ENCODE data around the gene HLA-DQA2. TPM values are rescaled to one million over a fixed set of nuclear protein-coding genes. Genes with fewer than 3 reads are reported as not detected.
"Not testable (repeated sequence)": the region's sequence is repeated elsewhere in the genome, so short reads cannot be mapped to it uniquely, and the experiment has no call there.

HLA-DQA2 gene
- total RNA-seq, 4 donors from 2014 or later = 2.7 TPM; not detected in 3

DNA sequence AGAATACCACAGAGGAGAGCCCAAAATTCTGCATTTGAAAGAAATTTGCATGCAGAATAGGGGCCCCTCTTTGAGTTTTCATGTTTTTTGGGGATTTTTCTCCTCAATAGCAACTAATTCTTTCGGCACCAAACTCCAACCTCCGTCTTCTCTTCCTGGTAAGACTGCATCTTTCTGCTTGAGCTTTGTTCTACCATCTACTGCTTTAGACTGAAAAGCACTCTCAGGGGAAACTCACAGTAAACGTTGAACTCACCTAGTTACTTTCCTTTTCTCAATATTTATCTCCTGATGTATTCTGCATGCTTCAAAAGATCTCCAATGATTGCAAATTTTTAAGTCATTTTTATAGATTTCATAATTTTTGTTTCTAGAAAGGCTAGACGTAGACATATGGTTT is 37.8 kb upstream of the HLA-DQA2 start:
- Histone ChIP-seq H3K36me3 (no peaks in the 10 kb centered on the region), H3K27me3 (peaks cover 49% of the 10 kb centered on the region), H3K27ac (no peak overlapping the region), H3K4me1 (no peaks in the 10 kb centered on the region), H3K4me3 (no peak overlapping the region), H3K9me3 (no peaks in the 10 kb centered on the region)
- 43 to 68% methylated on average over 4 of the region's 4 CpGs for WGBS, 2 donors (ENCODE audit: low coverage in 1 of 2)
- no peak for TF ChIP-seq EP300 (IDR thresholded peaks at IDR 0.05; ENCODE audit: low read depth)
- TF ChIP-seq POLR2AphosphoS5 (IDR thresholded peaks at IDR 0.05) = no peak
- no peak for TF ChIP-seq POLR2A (IDR thresholded peaks at IDR 0.05)
- TF ChIP-seq, protein P1, sequence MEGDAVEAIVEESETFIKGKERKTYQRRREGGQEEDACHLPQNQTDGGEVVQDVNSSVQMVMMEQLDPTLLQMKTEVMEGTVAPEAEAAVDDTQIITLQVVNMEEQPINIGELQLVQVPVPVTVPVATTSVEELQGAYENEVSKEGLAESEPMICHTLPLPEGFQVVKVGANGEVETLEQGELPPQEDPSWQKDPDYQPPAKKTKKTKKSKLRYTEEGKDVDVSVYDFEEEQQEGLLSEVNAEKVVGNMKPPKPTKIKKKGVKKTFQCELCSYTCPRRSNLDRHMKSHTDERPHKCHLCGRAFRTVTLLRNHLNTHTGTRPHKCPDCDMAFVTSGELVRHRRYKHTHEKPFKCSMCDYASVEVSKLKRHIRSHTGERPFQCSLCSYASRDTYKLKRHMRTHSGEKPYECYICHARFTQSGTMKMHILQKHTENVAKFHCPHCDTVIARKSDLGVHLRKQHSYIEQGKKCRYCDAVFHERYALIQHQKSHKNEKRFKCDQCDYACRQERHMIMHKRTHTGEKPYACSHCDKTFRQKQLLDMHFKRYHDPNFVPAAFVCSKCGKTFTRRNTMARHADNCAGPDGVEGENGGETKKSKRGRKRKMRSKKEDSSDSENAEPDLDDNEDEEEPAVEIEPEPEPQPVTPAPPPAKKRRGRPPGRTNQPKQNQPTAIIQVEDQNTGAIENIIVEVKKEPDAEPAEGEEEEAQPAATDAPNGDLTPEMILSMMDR (IDR thresholded peaks at IDR 0.05) = no peak
- intact Hi-C loops (cut with DNase I; ENCODE audit: low total_unique reads) (no loop called here), in situ Hi-C loops (cut with MboI; ENCODE audit: low pct_ligation_motif_present in 1 of 4, low pct_unique_long_range_greater_than_20kb in 1 of 4, low sequenced_read_pairs in 3 of 4) (loop anchor here in 1 of 4 donors (10.0 kb wide), 1 partner anchor 459 kb away; no protein-coding TSS in a partner anchor)
- DNase-seq = no peak

DNA sequence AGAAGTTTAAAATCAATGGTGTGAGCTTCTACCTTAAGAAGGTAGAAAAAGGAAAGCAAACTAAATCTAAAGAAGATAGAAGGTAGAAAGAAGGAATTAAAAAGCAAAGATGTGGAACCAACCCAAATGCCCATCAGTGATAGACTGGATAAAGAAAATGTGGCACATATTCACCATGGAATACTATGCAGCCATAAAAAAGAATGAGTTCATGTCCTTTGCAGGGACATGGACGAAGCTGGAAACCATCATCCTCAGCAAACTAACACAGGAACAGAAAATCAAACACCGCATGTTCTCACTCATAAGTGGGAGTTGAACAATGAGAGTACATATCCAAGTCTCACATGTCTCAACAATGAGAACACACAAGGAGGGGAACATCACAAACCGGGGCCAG is 36.0 kb upstream of the HLA-DQA2 start:
- H3K27me3 ChIP-seq = peaks cover 38% of the 10 kb centered on the region
- H3K36me3 ChIP-seq; H3K4me3 ChIP-seq; intact Hi-C loops (cut with DNase I; ENCODE audit: low total_unique reads); DNase-seq; H3K27ac ChIP-seq; H3K9me3 ChIP-seq; H3K4me1 ChIP-seq: not testable (repeated sequence)
- WGBS, 2 donors (ENCODE audit: low coverage in 1 of 2) = 77 to 94% methylated on average over 2 to 3 of the region's 3 CpGs
- in situ Hi-C loops (cut with MboI; ENCODE audit: low pct_ligation_motif_present in 1 of 4, low pct_unique_long_range_greater_than_20kb in 1 of 4, low sequenced_read_pairs in 3 of 4) = loop anchor here in 1 of 4 donors (10.0 kb wide), 1 partner anchor 460 kb away; no protein-coding TSS in a partner anchor

GRCh38 chr6:32709625-32710024 is 31.6 kb upstream of the HLA-DQA2 start:
- no peaks in the 10 kb centered on the region for H3K9me3 ChIP-seq
- intact Hi-C loops (cut with DNase I; ENCODE audit: low total_unique reads) (no loop called here), in situ Hi-C loops (cut with MboI; ENCODE audit: low pct_ligation_motif_present in 1 of 4, low pct_unique_long_range_greater_than_20kb in 1 of 4, low sequenced_read_pairs in 3 of 4) (loop anchor here in 1 of 4 donors (10.0 kb wide), 1 partner anchor 465 kb away; no protein-coding TSS in a partner anchor)
- TF ChIP-seq EP300 (IDR thresholded peaks at IDR 0.05; ENCODE audit: low read depth) (no peak), POLR2A (IDR thresholded peaks at IDR 0.05) (no peak), POLR2AphosphoS5 (IDR thresholded peaks at IDR 0.05) (no peak)
- TF ChIP-seq, protein P1 (IDR thresholded peaks at IDR 0.05) = no peak
- H3K27ac ChIP-seq = no peak overlapping the region
- no peak overlapping the region for H3K4me3 ChIP-seq
- H3K36me3 ChIP-seq = no peaks in the 10 kb centered on the region
- no peaks in the 10 kb centered on the region for H3K4me1 ChIP-seq
- no peak for DNase-seq
- H3K27me3 ChIP-seq = no peaks in the 10 kb centered on the region

DNA sequence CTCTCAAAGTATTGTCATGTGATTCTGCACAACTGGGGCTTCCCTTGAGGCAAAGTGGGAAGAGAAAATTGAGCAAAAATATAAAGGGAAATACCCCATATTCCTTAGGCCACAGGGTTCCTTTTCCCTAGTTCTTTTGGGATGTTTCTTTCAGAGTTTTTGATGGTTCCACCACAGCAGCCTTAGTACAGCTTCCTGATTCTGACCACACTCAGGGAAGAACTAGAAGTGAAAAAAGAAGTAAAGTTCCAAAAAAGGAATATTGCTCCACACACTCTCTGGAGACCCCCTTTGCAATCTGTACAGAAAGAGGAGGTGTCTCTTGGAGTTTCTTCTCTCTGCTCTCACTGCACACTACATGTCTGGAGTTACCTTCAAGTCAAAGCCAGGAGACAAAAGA is 27.9 kb upstream of the HLA-DQA2 start:
- no peak for DNase-seq
- H3K27ac ChIP-seq = no peak overlapping the region
- H3K27me3 ChIP-seq = no peaks in the 10 kb centered on the region
- H3K9me3 ChIP-seq = no peaks in the 10 kb centered on the region
- intact Hi-C loops (cut with DNase I; ENCODE audit: low total_unique reads) (no loop called here), in situ Hi-C loops (cut with MboI; ENCODE audit: low pct_ligation_motif_present in 1 of 4, low pct_unique_long_range_greater_than_20kb in 1 of 4, low sequenced_read_pairs in 3 of 4) (no loop called here)
- H3K36me3 ChIP-seq = no peaks in the 10 kb centered on the region
- no peaks in the 10 kb centered on the region for H3K4me1 ChIP-seq
- TF ChIP-seq POLR2A (IDR thresholded peaks at IDR 0.05) (no peak), EP300 (IDR thresholded peaks at IDR 0.05; ENCODE audit: low read depth) (no peak), POLR2AphosphoS5 (IDR thresholded peaks at IDR 0.05) (no peak)
- TF ChIP-seq, protein P1 (IDR thresholded peaks at IDR 0.05) = no peak
- no peak overlapping the region for H3K4me3 ChIP-seq

GRCh38 chr6:32716396-32716795 is 24.8 kb upstream of the HLA-DQA2 start:
- 87 to 88% methylated on average over 2 to 3 of the region's 3 CpGs for WGBS, 2 donors (ENCODE audit: low coverage in 1 of 2)
- TF ChIP-seq POLR2AphosphoS5 (IDR thresholded peaks at IDR 0.05) = no peak
- no peak for TF ChIP-seq EP300 (IDR thresholded peaks at IDR 0.05; ENCODE audit: low read depth)
- TF ChIP-seq, protein P1 (IDR thresholded peaks at IDR 0.05) = no peak
- TF ChIP-seq POLR2A (IDR thresholded peaks at IDR 0.05) = no peak
- in situ Hi-C loops (cut with MboI; ENCODE audit: low pct_ligation_motif_present in 1 of 4, low pct_unique_long_range_greater_than_20kb in 1 of 4, low sequenced_read_pairs in 3 of 4) (no loop called here), intact Hi-C loops (cut with DNase I; ENCODE audit: low total_unique reads) (no loop called here)
- H3K27ac ChIP-seq = no peak overlapping the region
- no peaks in the 10 kb centered on the region for H3K4me1 ChIP-seq
- no peaks in the 10 kb centered on the region for H3K9me3 ChIP-seq
- DNase-seq = no peak
- no peaks in the 10 kb centered on the region for H3K27me3 ChIP-seq
- no peak overlapping the region for H3K4me3 ChIP-seq
- no peaks in the 10 kb centered on the region for H3K36me3 ChIP-seq

Data from transverse colon (tissue), 4 donors.